Transverse colon (tissue), 4 donors: ENCODE measurements around the gene RAB42. TPM values are rescaled to one million over a fixed set of nuclear protein-coding genes. Genes with fewer than 3 reads are reported as not detected.
A peak's percentile ranks its signal among the peaks of the same experiment; 100 is the strongest.

Source experiments
- DNase-seq: peaks from one replicate; pipeline ENCODE4 v3.0.0-alpha.2; 2019
- H3K27ac ChIP-seq, 4 donors: fragments of 200-600 bp; sonication (generic); 2 replicates each; pipeline ENCODE4 v1.5.1; 2016 to 2018; ENCODE audit warnings: inconsistent platforms in 4 of 4
- H3K27me3 ChIP-seq: fragments of 200-600 bp; sonication (generic); 2 replicates; pipeline ENCODE4 v1.5.1; 2017; ENCODE audit warnings: inconsistent platforms
- H3K36me3 ChIP-seq, 4 donors: fragments of 200-600 bp; sonication (generic); 2 replicates each; pipeline ENCODE4 v1.5.1; 2017 to 2019; ENCODE audit warnings: inconsistent platforms in 4 of 4
- H3K4me1 ChIP-seq, 4 donors: fragments of 200-600 bp; sonication (generic); 2 replicates each; pipeline ENCODE4 v1.5.1; 2017 to 2020; ENCODE audit warnings: inconsistent platforms in 4 of 4
- H3K4me3 ChIP-seq, 4 donors: fragments of 200-600 bp; sonication (generic); 1 replicate in 1 of 4; 2 replicates in 3 of 4; pipeline versions ENCODE4 v1.5.1 to v1.6.1; 2017 to 2019; ENCODE audit warnings: inconsistent platforms in 4 of 4
- H3K9me3 ChIP-seq, 2 donors: fragments of 200-600 bp; sonication (generic); 2 replicates each; pipeline ENCODE4 v1.5.1; 2017 to 2019; ENCODE audit warnings: inconsistent platforms in 2 of 2
- EP300 ChIP-seq: sonication (generic); formaldehyde crosslinking; IDR thresholded peaks from one replicate; pipeline ENCODE4 v1.6.1; 2017; ENCODE audit warnings: antibody characterized with exemption, low read depth
- POLR2A ChIP-seq: fragments of 450-650 bp; IDR thresholded peaks from one replicate; pipeline ENCODE4 v1.6.1; 2016; ENCODE audit warnings: antibody characterized with exemption, mild to moderate bottlenecking, moderate library complexity
- POLR2AphosphoS5 ChIP-seq, 3 donors: sonication (generic); formaldehyde crosslinking; IDR thresholded peaks; one replicate each; pipeline ENCODE4 v1.6.1; 2016; ENCODE audit warnings: antibody characterized with exemption in 3 of 3
- WGBS, 2 donors: methylation state at CpG; one replicate each; pipeline ENCODE4 v1.1.5; 2018; ENCODE audit warnings: low coverage in 1 of 2; 5-methylcytosine and 5-hydroxymethylcytosine counted together
- in situ Hi-C, 4 donors: fragments of 200-750 bp; cut with MboI; loops; one replicate each; pipeline versions ENCODE4 v1.15.0 to v1.15.1; 2017; ENCODE audit warnings: low sequenced_read_pairs in 3 of 4, low pct_ligation_motif_present in 1 of 4, low pct_unique_long_range_greater_than_20kb in 1 of 4
- intact Hi-C: fragments of 100-400 bp; cut with DNase I; formaldehyde crosslinking; loops from one replicate; pipeline ENCODE4 v1.15.1; 2023; ENCODE audit warnings: low total_unique reads
- total RNA-seq, 4 donors: library from RNA; depleted of rRNA; stranded (reverse); fragments of >200 nt; gene quantifications; one replicate each; pipeline ENCODE4 v1.1.0, GENCODE V29; 2016
- TF ChIP-seq, protein P1 (sequence below), 5 experiments: fragments of 200-600 bp in 3 of 5; fragments of 450-650 bp in 2 of 5; sonication (generic) in 3 of 5; IDR thresholded peaks; 1 replicate in 2 of 5; 2 replicates in 3 of 5; pipeline ENCODE4 v1.5.1; 2016 to 2017; ENCODE audit warnings: antibody characterized with exemption in 5 of 5, inconsistent platforms in 3 of 5, mild to moderate bottlenecking in 2 of 5, moderate library complexity in 1 of 5

The RAB42 gene
- total RNA-seq, 4 donors from 2014 or later = 5.3 to 14.2 (median 5.6) TPM; not detected in 1

DNA sequence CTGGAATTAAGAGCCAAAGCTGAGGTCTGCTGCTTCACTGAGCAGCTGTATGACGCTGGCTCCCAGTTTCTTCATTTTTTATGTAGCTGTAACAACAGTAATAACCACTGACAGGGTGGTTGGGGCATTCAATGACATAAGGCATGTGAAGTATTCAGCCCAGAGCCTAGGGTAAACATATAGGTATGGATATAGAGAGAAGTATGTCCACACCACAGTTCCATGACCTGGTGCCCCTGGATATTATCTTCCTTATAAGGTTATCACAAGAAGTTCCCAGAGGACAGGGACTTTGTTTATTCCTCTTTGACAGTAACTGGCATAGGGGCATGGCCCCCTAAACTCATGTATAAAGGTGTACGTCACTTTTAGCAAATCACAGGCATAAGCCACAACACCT is 14.7 kb downstream of the RAB42 start:
- H3K36me3 ChIP-seq = peaks cover 0 to 38% (median 15%) of the 10 kb centered on the region in 4 donors
- in situ Hi-C loops = loop anchor here in 2 of 4 donors (10.0 to 25.0 kb wide), 2 partner anchors 92 to 94 kb away; partner anchors contain the start of gene RCC1 (in 1 of the 2)
- intact Hi-C loops = loop anchor here (10.0 kb wide), 1 partner anchor 92 kb away; no protein-coding TSS in a partner anchor

DNA sequence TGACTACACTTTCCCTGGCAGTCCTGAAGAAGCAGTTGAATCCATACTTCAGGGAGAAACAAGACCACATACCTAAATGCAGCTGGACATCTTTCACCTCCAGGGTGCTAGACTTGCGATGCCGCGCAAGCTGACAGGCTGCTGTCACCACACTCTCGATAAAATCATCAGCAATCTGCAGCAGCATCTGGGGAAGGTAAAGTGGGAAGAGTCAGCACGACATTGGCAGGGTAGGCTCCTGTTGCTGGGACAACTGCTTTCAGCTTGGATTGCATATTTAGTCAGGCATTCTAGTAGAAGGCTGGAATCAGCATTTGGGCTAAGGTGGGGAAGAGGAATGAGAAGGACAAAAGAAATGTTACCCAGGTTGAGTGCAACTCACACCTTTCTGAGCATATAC is 21.1 kb downstream of the RAB42 start:
- Histone ChIP-seq H3K4me3 (no peak overlapping the region), H3K27me3 (no peaks in the 10 kb centered on the region), H3K4me1 (no peaks in the 10 kb centered on the region), H3K27ac (no peak overlapping the region), H3K9me3 (no peaks in the 10 kb centered on the region), H3K36me3 (peaks cover 0 to 37% (median 17%) of the 10 kb centered on the region in 4 donors)
- TF ChIP-seq POLR2A (no peak), EP300 (no peak), POLR2AphosphoS5 (IDR thresholded peaks at IDR 0.05) (no peak)
- TF ChIP-seq, protein P1, sequence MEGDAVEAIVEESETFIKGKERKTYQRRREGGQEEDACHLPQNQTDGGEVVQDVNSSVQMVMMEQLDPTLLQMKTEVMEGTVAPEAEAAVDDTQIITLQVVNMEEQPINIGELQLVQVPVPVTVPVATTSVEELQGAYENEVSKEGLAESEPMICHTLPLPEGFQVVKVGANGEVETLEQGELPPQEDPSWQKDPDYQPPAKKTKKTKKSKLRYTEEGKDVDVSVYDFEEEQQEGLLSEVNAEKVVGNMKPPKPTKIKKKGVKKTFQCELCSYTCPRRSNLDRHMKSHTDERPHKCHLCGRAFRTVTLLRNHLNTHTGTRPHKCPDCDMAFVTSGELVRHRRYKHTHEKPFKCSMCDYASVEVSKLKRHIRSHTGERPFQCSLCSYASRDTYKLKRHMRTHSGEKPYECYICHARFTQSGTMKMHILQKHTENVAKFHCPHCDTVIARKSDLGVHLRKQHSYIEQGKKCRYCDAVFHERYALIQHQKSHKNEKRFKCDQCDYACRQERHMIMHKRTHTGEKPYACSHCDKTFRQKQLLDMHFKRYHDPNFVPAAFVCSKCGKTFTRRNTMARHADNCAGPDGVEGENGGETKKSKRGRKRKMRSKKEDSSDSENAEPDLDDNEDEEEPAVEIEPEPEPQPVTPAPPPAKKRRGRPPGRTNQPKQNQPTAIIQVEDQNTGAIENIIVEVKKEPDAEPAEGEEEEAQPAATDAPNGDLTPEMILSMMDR (IDR thresholded peaks at IDR 0.05) = no peak
- intact Hi-C loops = no loop called here
- 94% methylated on average over 5 of the region's 5 CpGs; no CpG with 5 or more reads in 1 of the 2 donors for WGBS, 2 donors
- in situ Hi-C loops = loop anchor here in 1 of 4 donors (25.0 kb wide), 1 partner anchor 101 kb away; the partner anchor contains the start of gene RCC1
- DNase-seq = no peak

More for the DNA sequence above, 14.7 kb downstream of the RAB42 start:
- no peak for DNase-seq
- no peaks in the 10 kb centered on the region for H3K9me3 ChIP-seq
- H3K4me1 ChIP-seq = peaks cover 0 to 2% (median 0%) of the 10 kb centered on the region in 4 donors
- no peak overlapping the region for H3K27ac ChIP-seq
- H3K4me3 ChIP-seq = no peak overlapping the region
- 70 to 83% methylated on average over 2 of the region's 2 CpGs for WGBS, 2 donors
- H3K27me3 ChIP-seq = no peaks in the 10 kb centered on the region
- TF ChIP-seq POLR2A (no peak), POLR2AphosphoS5 (IDR thresholded peaks at IDR 0.05) (no peak), EP300 (no peak)
- TF ChIP-seq, protein P1 (IDR thresholded peaks at IDR 0.05) = no peak

DNA sequence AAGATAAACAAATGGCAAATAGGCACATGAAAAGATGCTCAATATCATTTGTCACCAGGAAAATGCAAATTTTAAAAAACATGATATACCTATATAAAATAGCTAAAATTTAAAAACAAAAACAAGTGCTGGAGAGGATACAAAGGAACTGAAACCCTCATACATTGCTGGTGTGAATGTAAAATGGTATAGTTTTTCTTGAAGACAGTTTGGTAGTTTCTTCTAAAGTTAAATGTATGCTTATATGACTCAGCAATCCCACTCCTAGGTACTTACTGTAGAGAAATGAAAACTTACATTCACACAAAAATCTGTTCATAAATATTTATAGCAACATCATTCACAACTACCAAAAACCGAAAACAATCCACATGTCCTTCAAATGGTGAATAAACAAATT is 39.6 kb downstream of the RAB42 start:
- DNase-seq = no peak
- intact Hi-C loops = no loop called here
- in situ Hi-C loops = no loop called here
- Histone ChIP-seq H3K36me3 (no peaks in the 10 kb centered on the region), H3K27ac (no peak overlapping the region), H3K9me3 (no peaks in the 10 kb centered on the region), H3K4me3 (no peak overlapping the region), H3K4me1 (no peaks in the 10 kb centered on the region), H3K27me3 (no peaks in the 10 kb centered on the region)
- TF ChIP-seq EP300 = no peak
- WGBS, 2 donors = 44 to 87% methylated on average over 1 of the region's 1 CpG

DNA sequence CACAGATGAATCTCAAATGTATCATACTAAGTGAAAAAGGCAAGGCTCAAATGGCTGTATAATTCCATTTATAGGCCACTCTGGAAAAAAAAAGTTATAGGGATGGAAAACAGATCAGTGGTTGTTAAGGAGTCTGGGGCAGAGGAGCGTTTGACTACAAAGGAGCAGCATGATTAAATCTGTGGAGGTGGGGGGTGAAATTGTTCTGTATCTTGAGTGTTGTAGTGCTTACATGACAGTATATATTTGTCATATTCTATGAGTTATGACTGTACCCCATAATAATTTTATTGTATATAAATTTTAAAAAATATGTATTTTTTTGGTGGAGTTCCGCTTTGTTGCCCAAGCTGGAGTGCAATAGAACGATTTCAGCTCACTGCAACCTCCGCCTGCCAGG is 40.5 kb downstream of the RAB42 start:
- 93 to 100% methylated on average over 2 to 4 of the region's 4 CpGs for WGBS, 2 donors
- no peaks in the 10 kb centered on the region for H3K4me1 ChIP-seq
- no peaks in the 10 kb centered on the region for H3K9me3 ChIP-seq
- H3K27me3 ChIP-seq = no peaks in the 10 kb centered on the region
- DNase-seq = no peak
- in situ Hi-C loops (no loop called here), intact Hi-C loops (no loop called here)
- no peak overlapping the region for H3K27ac ChIP-seq
- TF ChIP-seq, protein P1 (IDR thresholded peaks at IDR 0.05) = no peak
- TF ChIP-seq EP300 (no peak), POLR2AphosphoS5 (IDR thresholded peaks at IDR 0.05) (no peak), POLR2A (no peak)
- no peaks in the 10 kb centered on the region for H3K36me3 ChIP-seq
- no peak overlapping the region for H3K4me3 ChIP-seq

DNA sequence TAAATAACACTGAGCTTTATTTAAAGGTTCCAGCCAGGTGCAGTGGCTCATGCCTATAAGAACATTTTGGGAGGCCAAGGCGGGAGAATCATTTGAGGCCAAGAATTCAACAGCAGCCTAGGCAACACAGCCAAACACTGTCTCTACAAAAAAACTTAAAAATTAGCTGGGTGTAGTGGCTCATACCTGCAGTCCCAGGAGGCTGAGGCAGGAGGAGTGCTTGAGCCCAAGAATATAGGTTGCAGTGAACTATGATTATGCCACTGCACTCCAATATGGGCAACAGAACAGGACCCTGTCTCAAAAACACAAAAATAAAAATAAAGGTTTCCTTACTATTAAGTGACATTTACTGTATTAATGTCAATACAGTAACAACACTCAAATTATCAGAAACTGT is 48.7 kb downstream of the RAB42 start:
- Histone ChIP-seq H3K4me3 (no peak overlapping the region), H3K9me3 (no peaks in the 10 kb centered on the region), H3K27ac (no peak overlapping the region), H3K4me1 (peaks cover 14 to 33% (median 16%) of the 10 kb centered on the region in 4 donors), H3K27me3 (no peaks in the 10 kb centered on the region), H3K36me3 (no peaks in the 10 kb centered on the region)
- TF ChIP-seq EP300 = no peak
- no peak for TF ChIP-seq POLR2AphosphoS5 (IDR thresholded peaks at IDR 0.05)
- TF ChIP-seq, protein P1 (IDR thresholded peaks at IDR 0.05) = peak in 3 of 5 experiments; percentile 23 to 38 (median 27)
- DNase-seq = no peak
- 71 to 77% methylated on average over 1 of the region's 1 CpG for WGBS, 2 donors
- in situ Hi-C loops = no loop called here
- intact Hi-C loops = no loop called here
